Endothelial cell of umbilical vein (primary cell): Measurements from ENCODE around the gene ETV6. TPM values are rescaled to one million over a fixed set of nuclear protein-coding genes. Genes with fewer than 3 reads are reported as not detected.

Experiments
- BruUV-seq: library from RNA; stranded (reverse); fragments of 400-500 nt; replicated peaks from 2 replicates; lab custom pipeline; 2021; lab: Mats Ljungman, UMichigan
- CTCF ChIA-PET: fragments of 300-600, 350-600 bp; sonication (Branson Sonifier 250); formaldehyde crosslinking; loops from one replicate; lab custom pipeline; 2021; ENCODE audit warnings: antibody characterized with exemption, inconsistent platforms; lab: Charles Lee
- POLR2A ChIA-PET: fragments of 300-600, 350-600 bp; sonication (Branson Sonifier 250); formaldehyde crosslinking; loops from one replicate; lab custom pipeline; 2021; ENCODE audit warnings: antibody characterized with exemption, inconsistent platforms; lab: Charles Lee
- DNase-seq: peaks from one replicate; pipeline ENCODE4 v3.0.0-alpha.2; 2011; ENCODE audit warnings: low read depth, low spot score
- FAIRE-seq: peaks from 2 replicates; lab custom pipeline; 2011; peaks lifted over from hg19 to GRCh38; lab: Jason Lieb, UNC
- H2AFZ ChIP-seq: 2 replicates; pipeline ENCODE4 v1.6.0; 2012; ENCODE audit warnings: low read depth, low read length, control low read depth, inconsistent platforms
- H3K27ac ChIP-seq: 2 replicates; pipeline ENCODE4 v1.5.1; 2011; ENCODE audit warnings: low read depth, mild to moderate bottlenecking, control low read depth, low read length, moderate library complexity; ENCODE audit not compliant: insufficient read depth
- H3K27me3 ChIP-seq, 2 experiments: 2 replicates each; pipeline versions ENCODE4 v1.6.0 to v1.6.1; 2011; ENCODE audit warnings: low read length in 2 of 2, mixed read lengths in 1 of 2; ENCODE audit not compliant: control insufficient read depth in 2 of 2, insufficient read depth in 2 of 2
- H3K36me3 ChIP-seq, 2 experiments: 2 replicates in 1 of 2; 3 replicates in 1 of 2; pipeline ENCODE4 v1.5.1; 2011; ENCODE audit warnings: low read length in 2 of 2, mild to moderate bottlenecking in 1 of 2, moderate library complexity in 1 of 2; ENCODE audit not compliant: control insufficient read depth in 2 of 2, insufficient read depth in 2 of 2; ENCODE audit errors: extremely low read depth in 1 of 2
- H3K4me1 ChIP-seq: 3 replicates; pipeline ENCODE4 v1.5.1; 2011; ENCODE audit warnings: mild to moderate bottlenecking, low read length; ENCODE audit not compliant: control insufficient read depth, insufficient read depth; ENCODE audit errors: extremely low read depth
- H3K4me2 ChIP-seq: 2 replicates; pipeline ENCODE4 v1.6.1; 2011; ENCODE audit warnings: low read length, control low read depth, mixed read lengths; ENCODE audit not compliant: insufficient read depth
- H3K4me3 ChIP-seq, 3 experiments: fragments of 200-600 bp in 1 of 3; sonication (generic), shearing (Covaris generic) in 1 of 3; replicated peaks in 1 of 3; 2 replicates each; pipeline ENCODE4 v1.5.1; 2011 to 2016; ENCODE audit warnings: control low read depth in 3 of 3, low read length in 3 of 3, mild to moderate bottlenecking in 2 of 3, inconsistent platforms in 1 of 3, low read depth in 1 of 3, moderate library complexity in 1 of 3; ENCODE audit not compliant: insufficient read depth in 1 of 3
- H3K79me2 ChIP-seq: 2 replicates; pipeline ENCODE4 v1.6.0; 2012; ENCODE audit warnings: low read length, inconsistent platforms; ENCODE audit not compliant: control insufficient read depth, insufficient read depth
- H3K9ac ChIP-seq: replicated peaks from 2 replicates; pipeline ENCODE3; 2011; ENCODE audit warnings: low read length, control low read depth; ENCODE audit not compliant: insufficient read depth; ENCODE audit errors: extremely low read depth
- H3K9me1 ChIP-seq: replicated peaks from 3 replicates; pipeline ENCODE4 v1.6.0; 2011; ENCODE audit warnings: mild to moderate bottlenecking, low read length; ENCODE audit not compliant: control insufficient read depth, insufficient read depth; ENCODE audit errors: extremely low read depth
- H3K9me3 ChIP-seq: replicated peaks from 2 replicates; pipeline ENCODE4 v1.5.1; 2012; ENCODE audit warnings: low read length, inconsistent platforms; ENCODE audit not compliant: control insufficient read depth, insufficient read depth
- H4K20me1 ChIP-seq: replicated peaks from 2 replicates; pipeline ENCODE3; 2011; ENCODE audit warnings: mild to moderate bottlenecking, low read length; ENCODE audit not compliant: control insufficient read depth, insufficient read depth; ENCODE audit errors: extremely low read depth
- CTCF ChIP-seq, 2 donors: IDR thresholded peaks; 1 replicate in 1 of 2; 2 replicates in 1 of 2; pipeline ENCODE4 v1.5.1; 2011; ENCODE audit warnings: low read length in 2 of 2, mild to moderate bottlenecking in 2 of 2, moderate library complexity in 2 of 2, control low read depth in 1 of 2, inconsistent platforms in 1 of 2, low read depth in 1 of 2; ENCODE audit not compliant: insufficient read depth in 1 of 2; ENCODE audit errors: extremely low read depth in 1 of 2
- EZH2 ChIP-seq: IDR thresholded peaks from 2 replicates; pipeline ENCODE4 v1.6.1; 2012; ENCODE audit warnings: borderline replicate concordance, low read depth, mild to moderate bottlenecking, moderate library complexity, low read length, inconsistent platforms; ENCODE audit not compliant: severe bottlenecking
- FOS ChIP-seq: IDR thresholded peaks from 2 replicates; pipeline ENCODE4 v1.6.1; 2011; ENCODE audit warnings: mild to moderate bottlenecking, low read length, moderate library complexity, borderline replicate concordance; ENCODE audit not compliant: insufficient read depth
- JUN ChIP-seq: IDR thresholded peaks from 2 replicates; pipeline ENCODE4 v1.6.1; 2011; ENCODE audit warnings: borderline replicate concordance, low read depth; ENCODE audit not compliant: insufficient read length, insufficient read depth
- MAX ChIP-seq: IDR thresholded peaks from 2 replicates; pipeline ENCODE4 v1.6.1; 2011; ENCODE audit not compliant: insufficient read depth, insufficient read length
- MYC ChIP-seq: IDR thresholded peaks from one replicate; pipeline ENCODE4 v1.6.1; 2011; ENCODE audit warnings: mild to moderate bottlenecking, low read depth, low read length
- POLR2AphosphoS5 ChIP-seq: IDR thresholded peaks from 2 replicates; pipeline ENCODE4 v1.6.1; 2012; ENCODE audit warnings: low read depth, mild to moderate bottlenecking, control low read depth, low read length, moderate library complexity; ENCODE audit not compliant: insufficient read depth
- dilution Hi-C: fragments of 300-500 bp; cut with MboI; formaldehyde crosslinking; loops from one replicate; pipeline ENCODE4 v1.15.0; 2019; ENCODE audit warnings: low sequenced_read_pairs; ENCODE audit not compliant: extremely low pct_ligation_motif_present
- intact Hi-C: fragments of 100-400 bp; cut with micrococcal nuclease; formaldehyde crosslinking; loops from one replicate; pipeline ENCODE4 v1.10.0; 2022
- polyA plus RNA-seq, 4 experiments: library from polyadenylated mRNA; depleted of rRNA in 3 of 4; stranded (reverse) in 3 of 4; unstranded in 1 of 4; fragments of >200 nt; gene quantifications; 2 replicates each; pipeline versions ENCODE4 v1.2.1 to v1.2.3, GENCODE V29; 2011 to 2012; ENCODE audit warnings: missing spikeins in 1 of 4
- total RNA-seq: library from RNA; stranded (reverse); gene quantifications from 2 replicates; pipeline ENCODE4 v1.2.3, GENCODE V29; 2021

ETV6 gene
- total and polyA plus RNA-seq, 2 donors (not counting 3 experiments of a cell fraction or from before 2014, with no cell fraction given) = 15.9 to 57.1 TPM

- intact Hi-C loops (no loop called here), dilution Hi-C loops (no loop called here)
- Histone ChIP-seq H3K27ac (no peak overlapping the region), H3K27me3 (no peaks in the 10 kb centered on the region), H3K9ac (no peak overlapping the region), H3K9me3 (no peaks in the 10 kb centered on the region), H3K4me2 (no peak overlapping the region), H3K36me3 (no peaks in the 10 kb centered on the region), H4K20me1 (no peaks in the 10 kb centered on the region), H3K4me1 (peaks cover 3% of the 10 kb centered on the region), H3K9me1 (no peaks in the 10 kb centered on the region), H3K79me2 (peaks cover 49% of the 10 kb centered on the region), H2AFZ (no peak overlapping the region), H3K4me3 (no peak overlapping the region)
- no peak for TF ChIP-seq FOS
- no peak for TF ChIP-seq JUN
- no peak for TF ChIP-seq MYC
- no peak for TF ChIP-seq POLR2AphosphoS5
- no peak for TF ChIP-seq MAX
- TF ChIP-seq EZH2 = no peak
- TF ChIP-seq CTCF (IDR thresholded peaks at IDR 0.05; ENCODE audit: extremely low read depth in 1 of 2, insufficient read depth in 1 of 2, low read depth in 1 of 2, low read length in 2 of 2) = no peak
- no TSS peak for BruUV-seq
- FAIRE-seq = no peak
- POLR2A ChIA-PET = no interaction called here
- no peak for DNase-seq
- CTCF ChIA-PET = interaction anchor here (1.1 to 1.7 kb wide), 2 partner anchors 12 to 199 kb away, joined by 3 to 5 read pairs; no protein-coding TSS in a partner anchor
Observed at GRCh38 chr12:11780521-11781101, 131.1 kb downstream of the ETV6 start.
